ENCODE results near the gene GAB2. TPM values are rescaled to one million over a fixed set of nuclear protein-coding genes. Genes with fewer than 3 reads are reported as not detected.

Gene GAB2
- total RNA-seq, 1 experiment from 2014 or later, result 3.3 TPM

GRCh38 chr11:78415338-78415737 is 2.3 kb downstream of the GAB2 start:
- Histone ChIP-seq H3K4ac (ENCODE audit: low read depth, low read length) (no peak overlapping the region), H2BK5ac (ENCODE audit: insufficient read length, low read length) (no peak overlapping the region), H3K56ac (ENCODE audit: insufficient read length, low read depth, low read length) (no peak overlapping the region), H2BK15ac (ENCODE audit: low read depth, low read length) (no peak overlapping the region), H2BK12ac (ENCODE audit: insufficient read length, low read depth, low read length) (no peak overlapping the region), H2AK5ac (ENCODE audit: insufficient read length, low read length) (no peak overlapping the region), H3K79me1 (ENCODE audit: insufficient read depth, low read depth, low read length, poor library complexity, severe bottlenecking) (no peaks in the 10 kb centered on the region), H3T11ph (ENCODE audit: low read length) (no peak overlapping the region), H3K14ac (ENCODE audit: insufficient read depth, low read length) (no peak overlapping the region), H4K91ac (ENCODE audit: insufficient read length, low read depth, low read length) (no peak overlapping the region), H3K18ac (ENCODE audit: insufficient read length, low read depth, low read length) (no peak overlapping the region), H3K4me2 (ENCODE audit: insufficient read depth, insufficient read length, low read length) (no peak overlapping the region), H2BK120ac (ENCODE audit: low read depth, low read length, poor library complexity, severe bottlenecking) (no peak overlapping the region), H4K20me1 (ENCODE audit: control insufficient read depth, insufficient read depth, insufficient read length) (no peaks in the 10 kb centered on the region), H2BK20ac (ENCODE audit: low read depth, low read length, poor library complexity, severe bottlenecking) (no peak overlapping the region), H3K79me2 (ENCODE audit: insufficient read depth, low read length) (no peaks in the 10 kb centered on the region), H3K27ac (ENCODE audit: insufficient read length, low read depth, low read length) (no peak overlapping the region), H4K5ac (ENCODE audit: insufficient read length, low read depth, low read length) (no peak overlapping the region), H3K9me3 (ENCODE audit: control insufficient read depth, low read depth, low read length) (no peaks in the 10 kb centered on the region), H3K4me1 (ENCODE audit: insufficient read depth, low read length) (peaks cover 2% of the 10 kb centered on the region; the same call in 1 of the 2 replicates), H4K8ac (replicated peaks; ENCODE audit: insufficient read length, low read depth, low read length) (no peak overlapping the region), H2AFZ (ENCODE audit: low read length) (no peak overlapping the region), H3K23me2 (ENCODE audit: insufficient read length, low read depth, low read length, poor library complexity, severe bottlenecking) (peaks cover 15% of the 10 kb centered on the region), H3K9ac (ENCODE audit: extremely low read depth, insufficient read length, low read length) (no peak overlapping the region), H3K27me3 (ENCODE audit: insufficient read depth, low read length) (peaks cover 5% of the 10 kb centered on the region), H3K23ac (ENCODE audit: insufficient read length, low read depth, low read length) (no peak overlapping the region)
- DNase-seq, result no peak
- no peak for TF ChIP-seq CTCF (conservative IDR thresholded peaks at IDR 0.05)
- Mint-ChIP-seq H3K4me1 (peaks cover 28 to 30% of the 10 kb centered on the region in 2 experiments), H3K27ac (no peak overlapping the region; a peak in 1 of 7 replicates), H3K9me3 (no peaks in the 10 kb centered on the region), H3K27me3 (ENCODE audit: low read depth) (peaks cover 34% of the 10 kb centered on the region), H3K4me3 (no peak overlapping the region), H3K36me3 (ENCODE audit: insufficient read depth in 1 of 3, low read depth in 3 of 3) (no peaks in the 10 kb centered on the region)
- WGBS (ENCODE audit: extremely low coverage, insufficient read length, low lambda C conversion rate), result no CpG with 5 or more reads among the region's 4 CpGs

All from H9 (cell line).